NOMO-1 (cell line): ENCODE data around the gene TCP10L.
A peak's percentile ranks its signal among the peaks of the same experiment; 100 is the strongest.
"Not testable (repeated sequence)": the region's sequence is repeated elsewhere in the genome, so short reads cannot be mapped to it uniquely, and the experiment has no call there.

Experiments used
- DNase-seq, 2 experiments: peaks; one replicate each; lab custom pipeline; 2025; ENCODE audit not compliant: unreplicated experiment in 2 of 2; lab: John Stamatoyannopoulos, UW

TCP10L gene, protein sequence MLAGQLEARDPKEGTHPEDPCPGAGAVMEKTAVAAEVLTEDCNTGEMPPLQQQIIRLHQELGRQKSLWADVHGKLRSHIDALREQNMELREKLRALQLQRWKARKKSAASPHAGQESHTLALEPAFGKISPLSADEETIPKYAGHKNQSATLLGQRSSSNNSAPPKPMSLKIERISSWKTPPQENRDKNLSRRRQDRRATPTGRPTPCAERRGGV

DNA sequence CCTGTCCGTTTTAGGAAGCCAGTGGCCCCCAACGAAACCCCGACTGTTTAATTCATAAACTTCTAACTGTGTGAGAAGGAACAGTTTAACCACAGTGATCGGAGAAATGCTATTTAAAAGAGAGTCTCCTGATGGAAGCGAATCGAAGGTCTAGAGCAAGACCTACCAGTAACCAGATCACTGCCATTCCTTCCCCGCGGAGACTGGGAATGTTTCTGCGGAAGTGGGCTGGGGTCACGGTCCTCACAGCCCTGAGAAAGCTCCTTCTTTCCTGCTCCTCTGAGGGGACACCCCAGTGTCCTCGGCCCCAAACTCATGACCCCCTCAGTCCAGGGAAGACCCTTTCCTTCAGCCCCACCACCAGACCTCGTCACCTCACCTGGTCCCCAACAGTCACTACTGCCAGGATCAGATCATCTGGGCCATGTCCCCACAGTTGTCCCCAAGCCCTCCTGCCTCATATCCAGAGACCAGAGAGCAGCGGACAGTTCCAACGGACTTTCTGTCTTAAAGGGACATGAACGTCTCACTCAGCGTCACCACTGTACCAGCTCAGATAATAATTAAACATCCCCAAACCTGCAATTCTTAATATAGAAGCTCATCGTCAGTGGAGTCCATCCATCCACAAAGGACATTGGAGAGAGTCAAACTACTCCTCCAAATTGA lies at the start of gene TCP10L:
TCP10L (minus strand) TSS at position 482 of the 669 bp plus-strand sequence. CDS start 1,219 bp downstream, outside the sequence.
- no peak for DNase-seq

DNA sequence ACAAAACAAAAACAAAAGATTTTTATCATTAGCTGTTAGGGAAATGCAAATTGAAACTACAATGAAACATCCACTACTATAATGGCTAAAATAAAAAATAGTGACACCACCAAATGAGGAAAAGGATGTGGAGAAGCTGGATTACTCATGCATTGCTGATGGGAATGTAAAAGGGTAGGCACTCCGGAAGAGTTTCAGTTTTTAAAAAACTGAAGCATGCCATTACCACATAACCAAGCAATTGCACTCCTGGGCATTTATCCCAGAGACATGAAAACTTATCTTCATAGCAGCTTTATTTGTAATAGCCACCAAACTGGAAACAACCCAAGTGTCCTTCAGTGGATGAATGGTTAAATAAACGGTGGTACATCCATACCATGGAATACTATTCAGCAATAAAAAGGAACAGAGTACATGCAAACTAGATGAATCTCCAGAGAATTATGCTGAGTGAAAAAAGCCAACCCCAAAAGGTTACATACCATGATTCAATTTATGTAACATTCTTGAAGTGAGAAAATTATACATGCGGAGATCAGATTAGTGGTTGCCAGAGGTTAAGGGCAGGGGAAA lies 41.4 kb upstream of the TCP10L start:
- DNase-seq = no peak

DNA sequence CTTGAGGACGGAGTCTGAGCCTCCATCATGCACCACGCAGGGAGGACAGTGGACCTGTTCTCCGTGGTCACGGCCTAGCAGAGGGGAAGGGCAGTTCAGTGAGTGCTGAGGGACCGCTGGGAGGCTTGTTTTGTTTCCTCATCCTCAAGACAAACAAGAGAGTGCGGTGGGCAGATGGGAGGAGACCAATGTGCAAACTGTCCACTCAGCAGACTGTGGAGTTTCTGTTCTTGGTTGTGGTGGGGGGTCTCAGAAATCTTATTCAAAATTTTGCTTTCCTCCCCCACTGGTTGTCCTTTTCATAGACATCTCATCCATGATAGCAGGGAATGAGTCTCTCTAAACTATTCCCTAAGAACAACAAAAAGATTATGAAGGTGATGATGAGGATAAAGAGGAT lies 32.9 kb upstream of the TCP10L start:
- DNase-seq = not testable (repeated sequence)

DNA sequence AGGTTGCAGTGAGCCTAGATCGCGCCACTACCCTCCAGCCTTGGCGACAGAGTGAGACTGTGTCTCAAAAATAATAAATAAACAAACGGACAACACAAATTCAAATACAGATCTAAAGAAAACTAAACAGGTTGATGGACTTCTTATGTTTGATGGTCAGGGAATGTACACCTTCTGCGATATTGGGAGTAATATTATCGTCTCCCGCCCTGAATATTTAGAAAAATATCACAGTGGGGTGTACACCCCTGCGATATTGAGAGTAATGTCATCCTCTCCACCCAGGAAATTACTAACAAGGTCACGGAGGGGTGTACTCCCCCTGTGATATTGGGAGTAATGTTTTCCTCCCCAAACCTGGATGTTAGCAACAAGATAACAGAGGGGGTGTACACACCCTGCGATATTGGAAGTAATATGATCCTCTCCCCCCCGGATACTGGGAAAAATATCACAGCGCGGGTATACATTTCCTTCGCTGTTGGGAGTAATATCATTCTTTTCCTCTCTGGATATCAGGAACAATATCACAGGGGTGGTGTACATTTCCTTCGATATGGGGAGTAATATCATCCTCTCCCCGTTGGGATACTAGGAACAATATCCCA lies 28.2 kb upstream of the TCP10L start:
- no peak for DNase-seq

DNA sequence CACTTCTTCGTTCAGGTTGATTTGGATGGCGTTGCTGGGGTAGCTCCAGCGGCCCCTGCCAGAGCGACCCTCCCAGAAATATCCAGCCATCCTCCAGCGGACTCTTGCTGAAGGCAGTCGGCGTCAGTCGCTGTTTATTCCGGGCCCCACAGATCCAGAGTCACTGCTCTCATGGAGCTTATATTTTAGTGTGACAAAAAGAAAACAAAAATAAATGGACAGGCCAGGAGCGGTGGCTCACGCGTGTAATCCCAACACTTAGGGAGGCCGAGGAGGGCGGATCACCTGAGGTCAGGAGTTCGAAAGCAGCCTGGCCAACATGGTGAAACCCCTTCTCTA lies 27.6 kb upstream of the TCP10L start:
- DNase-seq = no peak

DNA sequence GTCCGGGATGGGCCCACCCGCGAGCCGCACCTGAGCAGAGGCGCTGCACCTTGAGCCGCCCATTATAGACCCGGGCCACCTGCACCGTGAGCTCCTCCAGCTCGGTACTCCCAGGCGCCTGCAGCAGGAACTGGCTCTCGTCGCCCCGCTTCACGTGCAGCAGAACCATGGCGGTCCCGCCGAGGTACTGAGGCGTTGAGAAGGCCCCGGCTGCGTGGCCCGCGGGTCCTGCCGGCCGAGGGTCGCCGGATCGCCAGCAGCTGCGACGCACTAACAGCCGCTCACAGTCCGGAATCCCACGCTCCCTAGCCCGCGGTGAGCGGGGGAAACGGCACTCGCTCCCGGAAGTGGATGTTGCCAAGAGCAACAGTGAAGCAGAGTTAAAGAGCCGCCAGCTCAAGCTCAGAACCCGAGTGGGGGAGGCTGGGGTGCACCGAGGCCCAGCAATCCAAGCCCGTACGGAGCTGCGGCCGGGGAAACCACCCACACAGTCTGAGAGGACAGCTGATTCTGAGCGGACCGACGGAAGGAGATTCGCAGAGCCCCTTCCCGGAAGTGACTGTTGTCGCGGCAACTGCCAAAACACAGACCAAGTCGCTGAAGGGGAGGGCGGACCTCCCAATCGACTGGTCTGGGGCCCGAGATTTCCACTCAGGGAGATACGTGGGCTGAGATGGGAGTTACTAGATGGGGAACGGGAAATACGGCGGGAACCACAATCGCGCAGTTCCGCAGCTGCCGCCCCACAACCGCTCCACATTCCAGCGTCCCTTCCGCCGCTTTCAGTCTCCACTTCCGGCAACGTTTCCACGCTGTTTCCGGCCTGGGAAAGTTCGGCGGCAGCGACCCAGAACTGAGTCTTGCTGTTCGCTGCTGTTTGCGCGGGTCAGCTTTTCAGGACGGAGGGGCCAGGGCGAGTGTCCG lies 27.0 kb upstream of the TCP10L start, which contains the start of gene CFAP298:
CFAP298 (minus strand) TSS at position 303 of the 924 bp plus-strand sequence; CDS start at position 169, 134 bp downstream.
- DNase-seq = peak; percentile 90 to 92

DNA sequence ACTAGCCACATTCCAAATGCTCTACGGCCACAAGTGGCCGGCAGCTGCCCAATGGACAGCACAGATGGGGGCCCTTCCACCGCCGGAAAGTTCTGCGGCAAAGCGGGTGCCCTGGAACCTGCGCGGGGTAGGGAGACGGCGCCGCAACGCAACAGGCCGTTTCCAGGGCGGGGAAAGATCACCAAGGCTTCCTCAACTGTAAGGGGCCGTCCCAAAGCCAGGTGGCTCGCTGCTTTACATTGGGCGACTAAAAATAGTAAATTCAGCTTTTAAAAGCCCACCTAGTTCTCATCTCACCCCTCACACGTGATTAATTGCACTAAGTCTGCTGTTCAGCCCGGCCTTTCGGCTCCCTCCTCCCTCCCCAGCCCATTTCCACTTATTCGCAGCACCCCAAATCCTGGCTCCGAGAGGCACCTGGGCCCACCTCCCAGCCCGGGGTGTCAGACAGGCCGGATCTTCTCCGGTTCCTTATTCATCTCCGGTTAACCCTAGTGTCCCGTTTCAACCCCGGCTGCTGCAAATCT lies 26.2 kb upstream of the TCP10L start:
- DNase-seq = peak; percentile 27 to 31

DNA sequence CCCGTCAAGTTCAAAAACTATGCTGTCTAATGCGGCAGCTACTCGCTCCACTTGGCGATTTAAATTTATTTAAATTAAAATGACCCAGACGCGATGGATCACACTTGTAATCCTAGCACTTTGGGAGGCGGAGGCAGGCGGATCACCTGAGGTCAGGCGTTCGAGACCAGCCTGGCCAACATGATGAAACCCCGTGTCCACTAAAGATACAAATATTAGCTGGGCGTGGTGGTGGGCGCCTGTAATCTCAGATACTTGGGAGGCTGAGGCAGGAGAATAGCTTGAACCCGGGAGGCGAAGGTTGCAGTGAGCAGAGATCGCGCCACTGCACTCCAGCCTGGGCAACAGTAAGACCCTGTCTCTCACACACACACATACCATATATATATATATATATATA lies 25.6 kb upstream of the TCP10L start:
- DNase-seq = not testable (repeated sequence)

DNA sequence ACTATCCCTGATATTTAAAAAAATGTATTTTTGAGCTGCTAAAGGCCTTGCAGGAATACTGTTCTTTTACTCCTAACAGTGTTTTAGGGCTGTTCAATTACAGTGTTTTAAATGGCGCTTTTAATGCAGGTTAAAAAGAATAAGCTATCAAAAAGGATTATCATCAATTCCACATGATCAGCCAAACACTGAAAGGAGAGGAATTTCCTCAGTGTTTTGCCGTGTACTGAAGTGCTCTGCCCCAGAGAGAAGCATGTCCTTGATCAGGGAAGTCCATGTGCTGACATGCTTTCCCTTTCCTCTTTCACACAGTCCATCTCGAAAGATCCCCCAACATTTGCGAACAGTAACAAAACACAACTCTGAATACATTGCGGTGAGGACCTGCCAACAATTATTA lies 23.5 kb upstream of the TCP10L start:
- DNase-seq = no peak

DNA sequence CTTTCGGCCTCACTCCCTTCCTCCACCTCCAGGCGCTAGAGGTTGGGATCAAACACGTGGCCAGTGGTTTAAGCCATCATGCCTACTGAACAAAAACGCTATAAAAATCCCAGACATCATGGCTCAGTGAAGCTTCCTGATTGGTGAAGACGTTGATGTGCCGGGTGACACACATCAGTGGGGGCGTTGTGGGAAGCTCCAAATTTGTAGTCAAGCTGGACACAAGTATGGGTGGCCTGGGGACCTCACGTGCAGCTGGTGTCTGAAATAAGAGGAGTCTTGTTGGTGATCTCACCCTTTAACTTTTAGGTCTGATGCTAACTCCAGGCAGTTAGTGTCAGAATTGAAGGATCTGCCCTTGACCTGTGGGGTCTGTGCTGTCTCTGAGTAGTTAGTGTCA lies 20.1 kb upstream of the TCP10L start:
- no peak for DNase-seq

DNA sequence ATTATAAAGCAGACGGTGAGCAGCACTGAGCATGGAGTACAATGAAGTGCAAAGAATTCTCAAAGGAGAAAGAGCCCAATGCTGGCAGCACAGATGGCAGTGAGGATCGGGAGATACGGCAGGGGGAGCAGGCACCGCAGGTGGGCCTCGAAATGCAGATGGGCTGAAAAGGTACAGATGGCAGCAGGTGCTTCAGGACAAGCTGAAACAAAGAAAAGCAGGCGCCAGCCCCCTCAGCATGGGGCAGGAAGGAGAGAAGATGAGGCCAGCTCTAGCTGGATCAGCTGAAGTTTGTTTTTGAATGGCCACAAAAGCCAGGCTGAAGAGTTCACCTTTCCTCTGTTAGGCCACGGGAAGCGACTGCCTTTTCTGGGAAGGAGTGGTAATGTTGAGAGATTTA lies 19.1 kb upstream of the TCP10L start:
- DNase-seq = no peak

DNA sequence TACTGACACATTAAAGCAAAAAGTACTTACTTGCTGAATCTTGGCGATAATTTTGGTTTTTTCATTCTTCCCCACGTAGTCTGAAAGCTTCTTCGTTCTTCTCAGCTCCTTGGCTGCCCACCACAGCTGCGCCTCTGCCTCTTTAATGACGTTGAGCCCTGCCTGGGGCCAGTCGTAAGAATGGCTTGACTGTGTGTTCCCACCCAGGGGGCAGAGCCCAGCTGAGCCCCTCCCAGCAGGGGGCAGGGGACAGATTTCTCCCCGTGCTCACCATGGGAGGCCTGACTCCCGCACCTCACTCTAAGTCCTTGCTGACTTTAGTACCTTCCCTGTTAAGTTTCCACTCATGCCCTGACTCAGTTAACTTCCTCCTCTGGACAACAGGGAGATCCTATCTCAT lies 17.8 kb upstream of the TCP10L start:
- DNase-seq = no peak

DNA sequence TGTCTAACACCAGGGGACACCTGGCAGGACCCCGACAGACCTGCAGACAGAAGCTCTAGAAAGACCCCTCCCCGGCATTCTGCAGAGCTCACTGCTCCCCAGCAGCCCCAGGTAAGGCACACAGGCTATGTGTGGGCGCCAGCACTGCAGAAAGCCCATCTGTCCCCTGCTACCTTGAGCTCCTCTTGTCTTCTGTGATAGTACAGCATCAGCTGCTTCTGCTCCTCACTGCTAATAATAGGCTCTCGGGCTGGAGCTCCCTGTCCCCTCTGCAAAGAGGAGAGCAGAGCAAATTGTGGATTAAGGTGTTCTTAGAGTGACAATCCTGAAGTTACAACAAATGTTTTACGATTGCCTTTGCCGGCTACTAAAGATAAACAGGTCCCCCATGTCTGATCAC lies 16.8 kb upstream of the TCP10L start:
- DNase-seq = no peak

DNA sequence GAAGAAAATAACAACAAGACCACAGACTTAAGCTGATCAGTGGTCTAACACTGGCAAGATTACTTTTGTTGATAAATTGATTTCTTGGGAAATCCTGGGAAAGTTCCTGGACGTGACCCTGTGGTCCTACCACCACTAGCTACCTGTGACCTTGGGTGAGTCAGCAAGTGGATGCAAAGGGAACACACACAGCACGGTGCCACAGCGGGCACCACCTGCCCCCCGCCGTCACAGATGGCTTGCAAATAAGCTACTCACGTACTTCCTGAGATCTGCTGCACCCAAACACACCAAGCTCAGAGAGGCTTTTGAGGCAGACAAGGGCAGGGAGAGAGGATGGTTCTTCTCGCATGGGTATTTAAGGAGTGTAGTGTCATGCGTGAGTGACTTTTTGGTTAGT lies 14.2 kb upstream of the TCP10L start:
- no peak for DNase-seq

DNA sequence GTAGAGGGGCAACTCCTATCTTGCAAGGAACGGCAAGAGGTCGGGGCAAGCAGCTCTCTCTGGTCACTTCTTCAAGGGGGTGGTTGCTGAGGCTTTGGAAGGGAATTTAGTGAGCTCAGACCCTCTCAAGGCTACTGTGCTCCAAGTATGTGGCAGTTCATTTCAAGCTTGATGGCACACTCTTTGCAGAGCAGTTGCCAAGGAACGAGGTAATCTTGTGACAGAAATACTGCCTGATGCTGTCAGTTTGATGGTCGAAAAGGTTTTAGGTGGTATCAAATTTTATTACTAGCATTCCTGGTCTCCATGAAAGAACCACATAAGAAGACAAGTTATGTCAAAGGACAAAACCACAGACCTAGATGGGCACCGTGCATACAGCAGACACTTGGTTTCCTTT lies 13.8 kb upstream of the TCP10L start:
- no peak for DNase-seq

DNA sequence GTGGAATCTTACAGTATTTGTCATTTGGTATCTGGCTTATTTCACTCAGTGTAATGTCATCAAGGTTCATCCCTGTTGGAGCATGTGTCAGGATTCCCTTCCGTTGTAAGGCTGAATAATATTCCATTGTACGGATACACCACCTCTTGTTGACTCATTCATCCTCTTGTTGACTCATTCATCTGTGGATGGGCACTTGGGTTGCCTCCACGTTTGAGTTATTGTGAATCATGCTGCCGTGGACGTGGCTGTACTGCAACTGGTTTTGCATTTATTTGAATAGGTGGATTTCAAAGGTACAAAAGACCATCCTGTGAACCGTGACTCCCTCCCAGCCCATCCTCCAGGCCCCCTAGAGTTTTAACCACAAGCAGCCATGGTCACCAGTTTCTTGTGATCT lies 11.9 kb upstream of the TCP10L start:
- no peak for DNase-seq

DNA sequence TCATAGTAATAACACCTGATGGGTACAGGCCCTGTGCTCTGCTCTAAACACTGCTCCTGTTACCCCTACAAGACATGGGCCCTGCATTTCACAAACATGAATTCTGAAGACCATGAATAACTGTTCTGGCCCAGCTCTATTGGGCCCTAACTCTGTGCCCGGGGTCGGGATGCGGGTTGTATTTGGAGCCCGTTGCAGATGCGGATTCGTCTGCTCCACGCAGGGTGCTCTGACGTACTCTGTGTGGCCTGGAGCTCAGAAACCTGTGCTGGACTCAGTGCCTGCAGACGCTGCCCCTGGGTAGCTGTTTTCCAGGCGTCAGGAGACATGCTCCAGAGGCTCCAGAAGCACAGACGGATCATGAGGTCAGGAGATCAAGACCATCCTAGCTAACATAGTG lies 10.1 kb upstream of the TCP10L start:
- no peak for DNase-seq

DNA sequence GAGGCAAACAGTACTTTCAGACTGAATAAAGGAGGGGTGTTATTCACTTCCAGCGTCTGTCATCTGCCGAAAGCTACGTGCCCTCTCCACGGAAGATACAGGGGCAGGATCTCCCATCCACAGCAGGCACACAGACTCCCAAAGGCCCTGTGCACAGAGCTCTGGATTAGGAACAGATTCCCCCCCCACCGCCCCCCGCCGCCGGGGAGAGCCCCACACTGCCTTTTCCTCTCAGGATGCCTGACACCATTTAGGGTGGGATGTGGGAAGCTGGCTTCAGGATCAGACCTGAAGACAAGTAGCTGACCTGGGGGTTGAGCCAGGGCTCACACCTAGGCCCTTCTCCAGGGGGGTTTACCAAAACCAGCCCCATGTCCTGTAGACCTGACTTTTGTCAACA lies 8.4 kb upstream of the TCP10L start:
- DNase-seq = no peak

DNA sequence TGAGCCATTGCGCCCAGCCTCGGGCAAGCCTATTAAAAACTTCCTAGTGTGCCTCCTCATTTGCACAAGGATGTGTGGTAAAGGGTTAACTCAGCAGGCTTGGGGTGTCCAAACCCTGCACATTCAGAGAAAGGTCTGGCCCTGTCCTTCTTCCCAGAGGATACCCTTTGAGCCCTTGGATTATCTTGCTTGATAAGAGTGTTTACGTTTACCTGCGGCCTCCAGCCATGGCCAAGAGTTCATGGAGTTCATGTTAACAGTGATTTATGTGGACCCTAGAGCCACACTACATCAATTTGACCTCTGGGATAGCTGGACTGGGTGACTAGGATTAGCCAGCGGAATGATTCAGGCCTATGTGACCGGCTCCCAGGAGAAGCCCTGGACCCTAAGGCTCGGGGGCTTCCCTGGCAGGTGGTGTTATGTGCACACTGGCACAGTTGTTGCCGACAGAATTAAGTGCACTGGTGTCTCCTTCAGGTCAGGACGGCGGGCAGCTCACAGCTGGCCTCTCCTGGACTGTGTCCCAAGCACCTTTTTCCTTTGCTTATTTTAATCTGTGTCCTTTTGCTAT lies 7.7 kb upstream of the TCP10L start:
- no peak for DNase-seq

DNA sequence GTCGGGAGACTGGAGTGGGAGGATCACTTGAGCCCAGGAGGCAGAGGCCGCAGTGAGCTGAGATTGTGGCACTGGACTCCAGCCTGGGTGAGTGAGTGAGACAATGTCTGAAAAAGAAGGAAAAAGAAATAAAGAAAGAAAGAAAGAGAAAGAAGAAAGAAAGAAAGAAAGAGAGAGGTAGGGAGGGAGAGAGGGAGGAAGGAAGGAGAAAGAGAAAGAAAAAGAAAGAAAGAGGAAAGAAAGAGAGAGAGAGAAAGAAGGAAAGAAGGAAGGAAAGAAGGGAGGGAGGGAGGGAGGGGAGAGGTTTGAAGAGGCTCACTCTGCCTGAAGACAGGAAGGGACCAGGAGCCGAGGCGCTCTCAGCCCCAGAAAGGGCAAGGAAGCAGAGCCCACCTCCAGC lies 4.8 kb upstream of the TCP10L start:
- no peak for DNase-seq
